Measurements from ENCODE around the gene SHB.

SHB gene

GRCh38 chr9:37876376-37876775, 192.7 kb downstream of the SHB start:
- no peak for DNase-seq

- DNase-seq, result no peak
These were observed 195.1 kb downstream of the SHB start for GRCh38 chr9:37873955-37874354.

- no peak for DNase-seq
These were observed 198.2 kb downstream of the SHB start for GRCh38 chr9:37870799-37871176.

- no peak for DNase-seq
These were observed 198.8 kb downstream of the SHB start for GRCh38 chr9:37870081-37870798.
